Mesodermal cell (in vitro differentiated cells): ENCODE data around the gene EFCAB8.
"Not testable (repeated sequence)": the region's sequence is repeated elsewhere in the genome, so short reads cannot be mapped to it uniquely, and the experiment has no call there.

Experiments
- H3K27ac ChIP-seq: 2 replicates; pipeline ENCODE4 v1.7.0; 2013; ENCODE audit warnings: mild to moderate bottlenecking, low read depth, low read length, moderate library complexity; ENCODE audit not compliant: severe bottlenecking
- H3K36me3 ChIP-seq: 2 replicates; pipeline ENCODE4 v1.7.1; 2013; ENCODE audit warnings: mild to moderate bottlenecking, low read length, moderate library complexity; ENCODE audit not compliant: control insufficient read depth, insufficient read depth
- H3K4me1 ChIP-seq: one replicate; pipeline ENCODE4 v1.7.1; 2013; ENCODE audit warnings: mild to moderate bottlenecking, low read length; ENCODE audit not compliant: insufficient read depth, control insufficient read depth, poor library complexity, severe bottlenecking
- H3K4me3 ChIP-seq: 2 replicates; pipeline ENCODE4 v1.7.0; 2013; ENCODE audit warnings: low read length, control low read depth, mild to moderate bottlenecking; ENCODE audit not compliant: insufficient read depth, poor library complexity, severe bottlenecking; ENCODE audit errors: extremely low read depth
- H3K9me3 ChIP-seq: 2 replicates; pipeline ENCODE4 v1.7.1; 2013; ENCODE audit warnings: mild to moderate bottlenecking, low read length, moderate library complexity; ENCODE audit not compliant: control insufficient read depth
- WGBS, 2 experiments: methylation state at CpG; one replicate each; pipeline ENCODE4 v1.1.5; 2013; ENCODE audit warnings: missing lambda C conversion rate in 2 of 2; ENCODE audit not compliant: insufficient coverage in 2 of 2; 5-methylcytosine and 5-hydroxymethylcytosine counted together

EFCAB8 gene

DNA sequence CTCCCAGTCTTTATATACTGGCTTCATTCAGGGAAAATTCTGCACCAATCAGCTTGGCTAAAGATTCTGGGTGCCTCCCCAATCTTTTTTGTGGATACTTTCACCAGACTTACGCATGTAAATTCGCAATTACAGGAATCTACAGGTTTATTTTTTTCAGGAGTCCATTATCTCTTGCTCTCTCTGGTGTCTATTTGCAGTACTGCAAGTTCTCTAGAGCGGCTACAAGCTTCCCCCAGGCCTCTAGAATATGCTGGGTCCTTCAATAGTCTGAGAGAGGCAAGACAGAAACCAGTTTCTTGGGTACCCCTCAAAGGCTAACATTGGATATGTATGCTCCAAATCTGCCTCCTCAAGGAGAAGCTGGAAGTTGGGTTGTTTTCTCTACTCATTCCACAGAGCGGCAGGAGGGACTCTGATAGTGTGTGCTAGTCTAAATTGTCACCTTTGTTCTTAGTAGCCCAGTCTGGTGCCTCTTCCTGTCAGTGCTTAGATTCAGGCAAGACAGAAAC, 87.0 kb downstream of the EFCAB8 start:
- 57 to 58% methylated on average over 4 of the region's 4 CpGs for WGBS, 2 experiments
- Histone ChIP-seq H3K36me3 (no peaks in the 10 kb centered on the region), H3K9me3 (no peaks in the 10 kb centered on the region), H3K4me3 (no peak overlapping the region), H3K27ac (no peak overlapping the region), H3K4me1 (peaks cover 3% of the 10 kb centered on the region)

DNA sequence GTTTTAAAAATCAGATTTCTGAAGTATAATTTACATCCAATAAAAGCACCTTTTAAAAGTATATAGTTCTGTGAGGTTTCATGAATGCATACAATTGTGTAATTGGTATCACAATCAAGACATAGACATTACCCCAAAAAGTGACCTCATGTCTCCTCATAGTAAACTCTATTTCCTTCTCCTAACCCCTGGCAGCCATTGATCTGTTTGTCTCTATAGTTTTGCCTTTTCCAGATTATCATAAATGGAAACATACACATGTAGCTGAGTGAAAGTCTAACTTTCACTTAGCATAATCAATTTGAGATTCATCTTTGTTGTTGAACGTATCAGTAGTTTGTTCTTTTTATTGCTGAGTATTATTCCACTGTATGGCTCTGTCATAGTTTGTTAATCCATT, 87.9 kb downstream of the EFCAB8 start:
- Histone ChIP-seq H3K36me3 (no peaks in the 10 kb centered on the region), H3K27ac (no peak overlapping the region), H3K9me3 (no peaks in the 10 kb centered on the region), H3K4me3 (no peak overlapping the region), H3K4me1 (peaks cover 3% of the 10 kb centered on the region)
- no CpG with 5 or more reads among the region's 1 CpG for WGBS, 2 experiments

DNA sequence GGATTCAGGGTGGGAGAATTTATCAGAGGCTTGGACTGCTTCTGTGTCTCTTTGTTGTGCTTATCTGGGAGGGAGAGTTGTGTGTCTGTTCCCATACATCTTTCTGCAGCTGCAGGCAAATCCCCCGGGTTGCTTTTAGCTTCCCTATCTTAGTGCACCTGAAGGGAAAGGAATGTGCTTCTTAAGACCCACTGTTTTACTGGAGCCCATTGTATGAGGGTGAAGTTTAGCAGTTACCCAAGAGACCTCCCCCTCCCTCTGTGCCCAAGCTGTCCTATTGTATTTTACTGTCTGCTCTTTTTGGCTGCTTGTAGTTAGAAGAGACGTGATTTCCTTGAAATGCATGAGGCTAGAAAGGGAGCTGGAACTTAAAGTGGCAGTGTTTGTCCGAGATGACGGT, 91.8 kb downstream of the EFCAB8 start:
- not testable (repeated sequence) for H3K36me3 ChIP-seq, H3K27ac ChIP-seq, H3K4me3 ChIP-seq, H3K4me1 ChIP-seq, H3K9me3 ChIP-seq
- 0% methylated on average over 2 of the region's 4 CpGs; no CpG with 5 or more reads in 1 of the 2 experiments for WGBS, 2 experiments

- peaks cover 11% of the 10 kb centered on the region for H3K9me3 ChIP-seq
- 83 to 97% methylated on average over 5 of the region's 5 CpGs for WGBS, 2 experiments
- no peaks in the 10 kb centered on the region for H3K4me1 ChIP-seq
- H3K4me3 ChIP-seq = no peak overlapping the region
- no peak overlapping the region for H3K27ac ChIP-seq
- H3K36me3 ChIP-seq = no peaks in the 10 kb centered on the region
Observed at GRCh38 chr20:32957459-32957858, 98.7 kb downstream of the EFCAB8 start.

DNA sequence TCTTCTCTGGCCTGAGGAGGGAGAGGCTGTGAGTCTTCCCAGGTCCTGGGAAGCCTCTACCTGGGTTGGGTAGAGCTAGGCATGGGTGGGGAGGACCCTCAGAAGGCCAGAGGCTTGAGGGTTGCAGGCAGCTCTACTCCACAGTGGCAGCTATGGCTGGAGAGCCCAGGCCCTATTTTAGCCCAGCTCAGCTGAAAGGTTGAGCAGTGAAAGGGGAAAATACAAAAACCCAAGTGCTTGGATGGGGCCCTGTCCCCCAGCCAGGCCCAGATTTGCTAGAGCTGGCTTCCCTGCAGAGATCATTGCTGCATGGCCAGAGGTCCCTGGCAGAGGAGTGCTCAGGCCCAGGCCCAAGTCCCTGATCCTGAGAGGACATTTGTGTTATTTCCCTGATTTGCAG, 99.9 kb downstream of the EFCAB8 start:
- no peaks in the 10 kb centered on the region for H3K36me3 ChIP-seq
- no peaks in the 10 kb centered on the region for H3K4me1 ChIP-seq
- no peak overlapping the region for H3K27ac ChIP-seq
- peaks cover 11% of the 10 kb centered on the region for H3K9me3 ChIP-seq
- no peak overlapping the region for H3K4me3 ChIP-seq

GRCh38 chr20:32959351-32960221, 100.9 kb downstream of the EFCAB8 start:
- Histone ChIP-seq H3K9me3 (peaks cover 7% of the 10 kb centered on the region), H3K4me1 (no peaks in the 10 kb centered on the region), H3K36me3 (no peaks in the 10 kb centered on the region), H3K27ac (no peak overlapping the region), H3K4me3 (no peak overlapping the region)
- WGBS, 2 experiments = 85 to 90% methylated on average over 11 to 14 of the region's 14 CpGs

- no peaks in the 10 kb centered on the region for H3K4me1 ChIP-seq
- no peak overlapping the region for H3K27ac ChIP-seq
- peaks cover 3% of the 10 kb centered on the region for H3K9me3 ChIP-seq
- no peaks in the 10 kb centered on the region for H3K36me3 ChIP-seq
- H3K4me3 ChIP-seq = no peak overlapping the region
Observed at GRCh38 chr20:32960222-32960518, 101.4 kb downstream of the EFCAB8 start.

GRCh38 chr20:32960849-32961731, 102.4 kb downstream of the EFCAB8 start:
- no peak overlapping the region for H3K27ac ChIP-seq
- H3K9me3 ChIP-seq = peaks cover 2% of the 10 kb centered on the region
- no peak overlapping the region for H3K4me3 ChIP-seq
- H3K36me3 ChIP-seq = no peaks in the 10 kb centered on the region
- WGBS, 2 experiments = 89 to 90% methylated on average over 23 to 28 of the region's 28 CpGs
- H3K4me1 ChIP-seq = no peaks in the 10 kb centered on the region

DNA sequence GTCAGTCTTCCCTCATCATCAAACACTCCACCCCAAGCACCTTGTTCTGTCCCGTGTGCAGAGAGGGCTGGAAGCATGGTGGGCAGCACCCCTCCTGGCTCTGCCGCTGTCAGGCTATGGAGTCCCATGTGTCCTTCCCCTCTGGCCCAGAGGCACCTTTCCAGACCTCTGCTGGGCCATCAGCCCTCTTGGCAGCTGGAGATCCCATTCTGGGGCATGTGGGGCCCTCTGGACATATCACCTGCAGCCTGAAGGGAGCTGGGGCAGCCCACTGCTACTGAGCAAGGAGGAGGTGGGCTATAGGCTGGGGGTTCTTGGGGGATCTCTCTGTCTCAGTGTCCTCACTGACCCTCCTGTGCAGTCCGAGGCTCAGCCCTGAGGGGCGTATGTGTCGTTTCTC, 103.3 kb downstream of the EFCAB8 start:
- no peak overlapping the region for H3K4me3 ChIP-seq
- H3K4me1 ChIP-seq = no peaks in the 10 kb centered on the region
- H3K36me3 ChIP-seq = no peaks in the 10 kb centered on the region
- H3K9me3 ChIP-seq = peaks cover 2% of the 10 kb centered on the region
- no peak overlapping the region for H3K27ac ChIP-seq
- WGBS, 2 experiments = 82 to 93% methylated on average over 2 to 3 of the region's 5 CpGs

GRCh38 chr20:32962646-32963045, 103.9 kb downstream of the EFCAB8 start:
- not testable (repeated sequence) for H3K27ac ChIP-seq, H3K9me3 ChIP-seq, H3K4me1 ChIP-seq, H3K4me3 ChIP-seq, H3K36me3 ChIP-seq
- 92% methylated on average over 10 to 11 of the region's 11 CpGs for WGBS, 2 experiments

GRCh38 chr20:32963176-32963575, 104.5 kb downstream of the EFCAB8 start:
- H3K9me3 ChIP-seq = no peaks in the 10 kb centered on the region
- 100% methylated on average over 1 to 2 of the region's 5 CpGs for WGBS, 2 experiments
- no peaks in the 10 kb centered on the region for H3K36me3 ChIP-seq
- H3K4me1 ChIP-seq = no peaks in the 10 kb centered on the region
- no peak overlapping the region for H3K4me3 ChIP-seq
- no peak overlapping the region for H3K27ac ChIP-seq
